ENCODE measurements around the gene NLRC5.

DNA sequence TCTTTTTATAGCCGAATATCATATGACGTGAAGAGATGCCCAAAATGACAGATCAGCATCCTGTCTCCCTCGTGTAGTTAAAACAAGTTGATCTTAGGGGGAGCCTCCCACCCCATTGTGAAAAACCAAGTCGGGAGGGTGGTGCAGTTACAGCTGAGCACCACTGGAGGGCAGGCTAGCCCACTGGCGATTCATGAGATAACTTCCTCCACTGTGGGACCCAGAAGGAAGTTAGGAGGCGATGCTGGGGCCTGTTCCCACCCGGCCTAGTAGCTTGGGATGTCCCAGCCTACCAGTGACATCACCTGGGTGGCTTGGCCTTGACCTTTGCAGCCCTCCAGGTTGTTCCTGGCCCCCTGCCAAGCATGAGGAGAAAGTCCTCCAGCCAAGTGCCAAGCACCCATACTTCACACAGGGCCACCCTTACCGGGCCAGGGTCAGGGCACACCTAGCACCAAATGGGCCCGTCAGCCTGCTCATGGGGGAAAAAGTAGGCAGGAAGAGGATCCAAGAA is 95.0 kb downstream of the NLRC5 start:
- TF ChIP-seq TAF1 (IDR thresholded peaks at IDR 0.05; ENCODE audit: borderline replicate concordance, insufficient read depth, low read length) (no peak), POLR2AphosphoS5 (IDR thresholded peaks at IDR 0.05; ENCODE audit: low read depth, low read length) (no peak), SIN3A (IDR thresholded peaks at IDR 0.05; ENCODE audit: borderline replicate concordance, insufficient read depth, low read length) (no peak)
- TF ChIP-seq, protein P1, sequence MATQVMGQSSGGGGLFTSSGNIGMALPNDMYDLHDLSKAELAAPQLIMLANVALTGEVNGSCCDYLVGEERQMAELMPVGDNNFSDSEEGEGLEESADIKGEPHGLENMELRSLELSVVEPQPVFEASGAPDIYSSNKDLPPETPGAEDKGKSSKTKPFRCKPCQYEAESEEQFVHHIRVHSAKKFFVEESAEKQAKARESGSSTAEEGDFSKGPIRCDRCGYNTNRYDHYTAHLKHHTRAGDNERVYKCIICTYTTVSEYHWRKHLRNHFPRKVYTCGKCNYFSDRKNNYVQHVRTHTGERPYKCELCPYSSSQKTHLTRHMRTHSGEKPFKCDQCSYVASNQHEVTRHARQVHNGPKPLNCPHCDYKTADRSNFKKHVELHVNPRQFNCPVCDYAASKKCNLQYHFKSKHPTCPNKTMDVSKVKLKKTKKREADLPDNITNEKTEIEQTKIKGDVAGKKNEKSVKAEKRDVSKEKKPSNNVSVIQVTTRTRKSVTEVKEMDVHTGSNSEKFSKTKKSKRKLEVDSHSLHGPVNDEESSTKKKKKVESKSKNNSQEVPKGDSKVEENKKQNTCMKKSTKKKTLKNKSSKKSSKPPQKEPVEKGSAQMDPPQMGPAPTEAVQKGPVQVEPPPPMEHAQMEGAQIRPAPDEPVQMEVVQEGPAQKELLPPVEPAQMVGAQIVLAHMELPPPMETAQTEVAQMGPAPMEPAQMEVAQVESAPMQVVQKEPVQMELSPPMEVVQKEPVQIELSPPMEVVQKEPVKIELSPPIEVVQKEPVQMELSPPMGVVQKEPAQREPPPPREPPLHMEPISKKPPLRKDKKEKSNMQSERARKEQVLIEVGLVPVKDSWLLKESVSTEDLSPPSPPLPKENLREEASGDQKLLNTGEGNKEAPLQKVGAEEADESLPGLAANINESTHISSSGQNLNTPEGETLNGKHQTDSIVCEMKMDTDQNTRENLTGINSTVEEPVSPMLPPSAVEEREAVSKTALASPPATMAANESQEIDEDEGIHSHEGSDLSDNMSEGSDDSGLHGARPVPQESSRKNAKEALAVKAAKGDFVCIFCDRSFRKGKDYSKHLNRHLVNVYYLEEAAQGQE (IDR thresholded peaks at IDR 0.05; ENCODE audit: insufficient read depth in 1 of 2, low read depth in 2 of 2, low read length in 2 of 2), result no peak
